Activated CD4-positive, alpha-beta memory T cell treated with anti-CD3 and anti-CD28 coated beads for 36 hours (primary cell): Measurements from ENCODE around the gene MED8. TPM values are rescaled to one million over a fixed set of nuclear protein-coding genes. Genes with fewer than 3 reads are reported as not detected.
A peak's percentile ranks its signal among the peaks of the same experiment; 100 is the strongest.

ENCODE experiments used
- CTCF ChIA-PET: fragments of 350-600 bp; sonication (Branson Sonifier 250); formaldehyde crosslinking; loops from one replicate; lab custom pipeline; 2021; ENCODE audit warnings: antibody characterized with exemption, inconsistent platforms; lab: Charles Lee
- POLR2A ChIA-PET: fragments of 350-600 bp; sonication (Branson Sonifier 250); formaldehyde crosslinking; loops from one replicate; lab custom pipeline; 2021; ENCODE audit warnings: antibody characterized with exemption; lab: Charles Lee
- DNase-seq: peaks from one replicate; pipeline ENCODE4 v3.0.0-alpha.2; 2020
- H3K27ac Mint-ChIP-seq: one replicate; pipeline ENCODE4 v1.8.0; 2021; ENCODE audit warnings: mixed read lengths
- H3K27me3 Mint-ChIP-seq: one replicate; pipeline ENCODE4 v1.8.0; 2021; ENCODE audit warnings: mixed read lengths
- H3K36me3 Mint-ChIP-seq: one replicate; pipeline ENCODE4 v1.8.0; 2021; ENCODE audit warnings: mixed read lengths
- H3K4me1 Mint-ChIP-seq: one replicate; pipeline ENCODE4 v1.8.0; 2021; ENCODE audit warnings: low read depth, mixed read lengths
- H3K4me3 Mint-ChIP-seq: one replicate; pipeline ENCODE4 v1.8.0; 2021; ENCODE audit warnings: mild to moderate bottlenecking, mixed read lengths
- H3K9me3 Mint-ChIP-seq: one replicate; pipeline ENCODE4 v1.8.0; 2021; ENCODE audit warnings: mixed read lengths
- intact Hi-C: fragments of 100-400 bp; cut with micrococcal nuclease; formaldehyde crosslinking; loops from one replicate; pipeline ENCODE4 v1.15.1; 2023
- total RNA-seq, 2 experiments: library from RNA; stranded (reverse); gene quantifications; one replicate each; pipeline ENCODE4 v1.2.3, GENCODE V29; 2021

MED8 gene
- total RNA-seq, 2 experiments from 2014 or later, result 38.9 to 39.4 TPM

- CTCF ChIA-PET, result no interaction called here
- H3K27ac Mint-ChIP-seq, result no peak overlapping the region
These were observed 8.6 kb upstream of the MED8 start for GRCh38 chr1:43398227-43398626.

GRCh38 chr1:43396059-43396458 lies 6.5 kb upstream of the MED8 start:
- ChIA-PET POLR2A (no interaction called here), CTCF (interaction anchor here (0.7 kb wide), 1 partner anchor 476 kb away, joined by 3 read pairs; no protein-coding TSS in a partner anchor)
- Mint-ChIP-seq H3K4me1 (peaks cover 12% of the 10 kb centered on the region), H3K9me3 (no peaks in the 10 kb centered on the region), H3K27me3 (no peaks in the 10 kb centered on the region), H3K4me3 (no peak overlapping the region), H3K27ac (no peak overlapping the region), H3K36me3 (peaks cover 6% of the 10 kb centered on the region)
- intact Hi-C loops, result no loop called here
- no peak for DNase-seq

More at GRCh38 chr1:43398227-43398626, 8.6 kb upstream of the MED8 start:
- no peaks in the 10 kb centered on the region for H3K9me3 Mint-ChIP-seq
- intact Hi-C loops, result no loop called here
- H3K36me3 Mint-ChIP-seq, result peaks cover 7% of the 10 kb centered on the region
- H3K4me1 Mint-ChIP-seq, result peaks cover 3% of the 10 kb centered on the region
- no peak for DNase-seq
- H3K27me3 Mint-ChIP-seq, result no peaks in the 10 kb centered on the region
- no peak overlapping the region for H3K4me3 Mint-ChIP-seq
- POLR2A ChIA-PET, result no interaction called here

GRCh38 chr1:43395523-43395922 lies 5.9 kb upstream of the MED8 start:
- Mint-ChIP-seq H3K4me1 (peaks cover 17% of the 10 kb centered on the region), H3K36me3 (peaks cover 6% of the 10 kb centered on the region), H3K27me3 (no peaks in the 10 kb centered on the region), H3K27ac (no peak overlapping the region), H3K9me3 (no peaks in the 10 kb centered on the region), H3K4me3 (no peak overlapping the region)
- ChIA-PET POLR2A (no interaction called here), CTCF (no interaction called here)
- intact Hi-C loops, result no loop called here
- no peak for DNase-seq

- no peak overlapping the region for H3K4me3 Mint-ChIP-seq
- H3K36me3 Mint-ChIP-seq, result peaks cover 12% of the 10 kb centered on the region
- no peaks in the 10 kb centered on the region for H3K9me3 Mint-ChIP-seq
- DNase-seq, result no peak
- H3K27ac Mint-ChIP-seq, result no peak overlapping the region
- peaks cover 38% of the 10 kb centered on the region for H3K4me1 Mint-ChIP-seq
- ChIA-PET CTCF (interaction anchor here (0.9 to 1.5 kb wide), 2 partner anchors 154 to 166 kb away, joined by 3 read pairs; no protein-coding TSS in a partner anchor), POLR2A (no interaction called here)
- intact Hi-C loops, result no loop called here
- H3K27me3 Mint-ChIP-seq, result no peaks in the 10 kb centered on the region
These were observed 3.1 kb upstream of the MED8 start for GRCh38 chr1:43392702-43393101.

- ChIA-PET CTCF (interaction anchor here (0.9 to 2.4 kb wide), 5 partner anchors 14 to 162 kb away, joined by 3 to 14 read pairs (median 5); partner anchors contain the start of gene ELOVL1), POLR2A (interaction anchor here (0.8 to 4.1 kb wide), 4 partner anchors 10 to 66 kb away, joined by 3 to 28 read pairs (median 4); partner anchors contain the start of gene ELOVL1)
- DNase-seq, result no peak
- H3K27ac Mint-ChIP-seq, result peak overlapping the region; percentile 97
- no peaks in the 10 kb centered on the region for H3K9me3 Mint-ChIP-seq
- H3K27me3 Mint-ChIP-seq, result no peaks in the 10 kb centered on the region
- peak overlapping the region; percentile 100 for H3K4me3 Mint-ChIP-seq
- intact Hi-C loops, result loop anchor here (1.0 to 2.0 kb wide), 3 partner anchors 20 to 216 kb away; partner anchors contain the start of genes CFAP57, EBNA1BP2 and ELOVL1
- H3K4me1 Mint-ChIP-seq, result peaks cover 40% of the 10 kb centered on the region
- H3K36me3 Mint-ChIP-seq, result peaks cover 29% of the 10 kb centered on the region
These were observed 987 bp downstream of the MED8 start for GRCh38 chr1:43388613-43389012.

GRCh38 chr1:43387976-43388599 lies 1.5 kb downstream of the MED8 start:
- Mint-ChIP-seq H3K36me3 (peaks cover 32% of the 10 kb centered on the region), H3K4me3 (peak overlapping the region; percentile 100), H3K27ac (peak overlapping the region; percentile 97), H3K4me1 (peaks cover 40% of the 10 kb centered on the region), H3K27me3 (no peaks in the 10 kb centered on the region), H3K9me3 (no peaks in the 10 kb centered on the region)
- ChIA-PET POLR2A (interaction anchor here (2.1 to 4.1 kb wide), 2 partner anchors 20 to 66 kb away, joined by 6 to 28 read pairs; partner anchors contain the start of gene ELOVL1), CTCF (interaction anchor here (1.1 to 1.6 kb wide), 3 partner anchors 15 to 161 kb away, joined by 3 to 5 read pairs (median 5); partner anchors contain the start of gene ELOVL1)
- intact Hi-C loops, result loop anchor here (2.0 kb wide), 2 partner anchors 19 to 67 kb away; partner anchors contain the start of gene ELOVL1
- no peak for DNase-seq

- intact Hi-C loops, result no loop called here
- POLR2A ChIA-PET, result no interaction called here
- H3K4me3 Mint-ChIP-seq, result no peak overlapping the region
- CTCF ChIA-PET, result no interaction called here
- H3K27me3 Mint-ChIP-seq, result no peaks in the 10 kb centered on the region
- no peak overlapping the region for H3K27ac Mint-ChIP-seq
- H3K4me1 Mint-ChIP-seq, result peaks cover 34% of the 10 kb centered on the region
- no peaks in the 10 kb centered on the region for H3K9me3 Mint-ChIP-seq
- DNase-seq, result no peak
- peaks cover 37% of the 10 kb centered on the region for H3K36me3 Mint-ChIP-seq
These were observed 2.9 kb downstream of the MED8 start for GRCh38 chr1:43386676-43387075.

- Mint-ChIP-seq H3K9me3 (no peaks in the 10 kb centered on the region), H3K27ac (no peak overlapping the region), H3K4me1 (peaks cover 9% of the 10 kb centered on the region), H3K36me3 (peaks cover 43% of the 10 kb centered on the region), H3K27me3 (no peaks in the 10 kb centered on the region), H3K4me3 (no peak overlapping the region)
- DNase-seq, result no peak
- ChIA-PET CTCF (interaction anchor here (2.6 kb wide), 1 partner anchor 25 kb away, joined by 7 read pairs; the partner anchor contains the start of gene CDC20), POLR2A (no interaction called here)
- intact Hi-C loops, result no loop called here
These were observed 6.2 kb downstream of the MED8 start for GRCh38 chr1:43383449-43383848.

GRCh38 chr1:43382027-43382779 lies 7.4 kb downstream of the MED8 start:
- peaks cover 45% of the 10 kb centered on the region for H3K36me3 Mint-ChIP-seq
- H3K27me3 Mint-ChIP-seq, result no peaks in the 10 kb centered on the region
- POLR2A ChIA-PET, result interaction anchor here (1.1 to 1.2 kb wide), 2 partner anchors 14 to 15 kb away, joined by 3 read pairs; no protein-coding TSS in a partner anchor
- no peak for DNase-seq
- H3K4me3 Mint-ChIP-seq, result no peak overlapping the region
- CTCF ChIA-PET, result interaction anchor here (0.7 to 1.4 kb wide), 3 partner anchors 8 to 155 kb away, joined by 3 to 4 read pairs (median 3); no protein-coding TSS in a partner anchor
- H3K4me1 Mint-ChIP-seq, result no peaks in the 10 kb centered on the region
- no peak overlapping the region for H3K27ac Mint-ChIP-seq
- H3K9me3 Mint-ChIP-seq, result no peaks in the 10 kb centered on the region
- intact Hi-C loops, result no loop called here

GRCh38 chr1:43381612-43382011 lies 8.0 kb downstream of the MED8 start:
- intact Hi-C loops, result no loop called here
- CTCF ChIA-PET, result interaction anchor here (0.7 to 1.4 kb wide), 3 partner anchors 9 to 155 kb away, joined by 3 to 4 read pairs (median 3); no protein-coding TSS in a partner anchor
- Mint-ChIP-seq H3K27ac (no peak overlapping the region), H3K4me3 (no peak overlapping the region), H3K36me3 (peaks cover 40% of the 10 kb centered on the region), H3K4me1 (no peaks in the 10 kb centered on the region), H3K9me3 (no peaks in the 10 kb centered on the region), H3K27me3 (no peaks in the 10 kb centered on the region)
- no peak for DNase-seq
- POLR2A ChIA-PET, result interaction anchor here (1.1 to 1.2 kb wide), 2 partner anchors 13 to 15 kb away, joined by 3 read pairs; no protein-coding TSS in a partner anchor

GRCh38 chr1:43379476-43379875 lies 10.1 kb downstream of the MED8 start:
- intact Hi-C loops, result no loop called here
- H3K36me3 Mint-ChIP-seq, result peaks cover 29% of the 10 kb centered on the region
- H3K27me3 Mint-ChIP-seq, result no peaks in the 10 kb centered on the region
- no peak for DNase-seq
- H3K9me3 Mint-ChIP-seq, result no peaks in the 10 kb centered on the region
- H3K4me3 Mint-ChIP-seq, result no peak overlapping the region
- H3K27ac Mint-ChIP-seq, result no peak overlapping the region
- no peaks in the 10 kb centered on the region for H3K4me1 Mint-ChIP-seq
- ChIA-PET POLR2A (no interaction called here), CTCF (no interaction called here)
